Forelimb muscle (tissue), 1 donor: ENCODE data around the gene PTDSS2. TPM values are rescaled to one million over a fixed set of nuclear protein-coding genes. Genes with fewer than 3 reads are reported as not detected.

Experiments
- DNase-seq: peaks from one replicate; pipeline ENCODE4 v3.0.0-alpha.2; 2013; ENCODE audit warnings: low read depth
- polyA plus RNA-seq: library from polyadenylated mRNA; unstranded; fragments of 120-200 nt; gene quantifications from one replicate; pipeline ENCODE4 v1.2.1, GENCODE V29; 2013; ENCODE audit not compliant: insufficient read length

PTDSS2 gene
- polyA plus RNA-seq, 1 donor, result 33.3 TPM

DNA sequence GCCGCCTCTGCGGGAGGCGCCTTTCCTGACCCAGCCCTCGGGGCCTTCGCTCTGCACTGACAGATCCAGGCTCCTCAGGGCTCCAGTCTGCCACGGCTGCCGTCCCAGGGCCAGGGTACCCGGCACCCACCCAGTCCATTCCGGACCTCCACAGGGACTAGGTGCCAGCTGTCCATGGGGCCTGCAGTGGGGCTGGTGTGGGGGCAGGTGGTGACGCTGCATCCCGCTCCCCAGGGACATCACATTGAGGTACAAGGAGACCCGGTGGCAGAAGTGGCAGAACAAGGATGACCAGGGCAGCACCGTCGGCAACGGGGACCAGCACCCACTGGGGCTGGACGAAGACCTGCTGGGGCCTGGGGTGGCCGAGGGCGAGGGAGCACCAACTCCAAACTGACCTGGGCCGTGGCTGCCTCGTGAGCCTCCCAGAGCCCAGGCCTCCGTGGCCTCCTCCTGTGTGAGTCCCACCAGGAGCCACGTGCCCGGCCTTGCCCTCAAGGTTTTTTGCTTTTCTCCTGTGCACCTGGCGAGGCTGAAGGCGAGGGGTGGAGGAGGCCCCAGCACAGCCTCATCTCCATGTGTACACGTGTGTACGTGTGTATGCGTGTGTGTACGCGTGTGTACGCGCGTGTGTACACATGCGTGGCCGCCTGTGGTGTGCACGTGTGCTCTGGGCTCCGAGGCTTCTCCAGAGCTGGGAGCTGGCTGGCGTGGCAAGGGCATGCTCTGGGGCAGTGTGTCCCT, 40.3 kb downstream of the PTDSS2 start:
- no peak for DNase-seq

- no peak for DNase-seq
Observed at GRCh38 chr11:490930-491260, 40.8 kb downstream of the PTDSS2 start.

GRCh38 chr11:491358-491757, 41.3 kb downstream of the PTDSS2 start:
- DNase-seq, result no peak

- DNase-seq, result no peak
Observed at GRCh38 chr11:492427-493226, 42.5 kb downstream of the PTDSS2 start.

DNA sequence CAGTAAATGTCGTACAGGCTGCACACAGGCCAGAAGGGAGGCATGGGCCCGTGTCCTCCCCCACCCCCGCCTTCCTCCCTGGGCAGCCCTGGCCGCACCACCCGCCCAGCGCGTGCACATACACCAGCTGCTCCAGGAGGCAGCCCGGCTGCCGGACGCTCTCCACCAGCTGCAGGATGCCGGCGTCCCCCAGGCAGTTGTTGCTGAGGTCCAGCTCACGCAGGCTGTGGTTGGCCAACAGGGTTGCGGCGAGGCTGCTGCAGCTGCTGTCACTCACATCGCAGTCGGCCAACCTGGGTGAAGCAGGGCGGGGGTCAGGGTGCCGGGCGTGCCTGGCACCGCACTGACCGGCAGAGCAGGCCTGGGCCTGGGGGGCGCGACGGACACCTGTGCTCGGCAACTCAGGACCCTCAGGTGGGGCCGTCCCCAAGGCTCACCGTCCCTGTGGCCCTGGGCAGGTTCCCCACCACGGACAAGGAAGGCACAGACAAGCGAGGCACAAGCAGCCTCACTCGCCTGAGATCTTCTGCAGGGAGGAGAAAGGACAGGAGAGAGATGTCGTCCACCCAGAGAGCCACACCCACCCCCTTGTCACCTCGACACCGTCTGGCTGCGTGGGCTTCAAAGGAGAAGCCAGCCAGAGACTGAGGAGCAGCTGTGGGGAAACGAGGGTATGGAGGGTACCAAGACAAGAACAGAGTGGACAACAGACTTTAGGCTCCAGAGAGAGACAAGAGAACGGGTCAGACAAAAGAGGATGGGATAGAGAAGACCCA, 44.9 kb downstream of the PTDSS2 start:
- no peak for DNase-seq

DNA sequence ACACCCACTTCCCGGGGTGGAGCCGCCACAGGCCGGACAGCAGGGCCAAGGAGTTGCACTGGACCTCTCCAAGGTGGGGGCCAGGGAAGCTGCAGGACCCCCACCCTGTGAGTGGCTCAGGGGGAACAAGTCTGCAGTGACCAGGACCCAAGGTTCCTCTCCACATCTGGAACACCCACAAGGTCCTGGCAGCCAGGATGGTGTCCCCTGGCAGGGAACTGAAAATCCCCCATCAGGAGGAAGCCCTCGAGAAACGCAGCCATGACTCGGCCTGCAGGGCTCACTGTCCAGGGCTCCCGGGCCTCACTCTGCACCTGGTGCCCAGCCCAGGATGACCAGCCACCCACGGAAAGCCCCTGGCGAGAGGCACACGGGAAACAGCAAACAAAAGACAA, 45.5 kb downstream of the PTDSS2 start:
- no peak for DNase-seq

- no peak for DNase-seq
Observed at GRCh38 chr11:496834-497564, 46.9 kb downstream of the PTDSS2 start.

- DNase-seq, result no peak
Observed at GRCh38 chr11:497565-498296, 47.7 kb downstream of the PTDSS2 start.

DNA sequence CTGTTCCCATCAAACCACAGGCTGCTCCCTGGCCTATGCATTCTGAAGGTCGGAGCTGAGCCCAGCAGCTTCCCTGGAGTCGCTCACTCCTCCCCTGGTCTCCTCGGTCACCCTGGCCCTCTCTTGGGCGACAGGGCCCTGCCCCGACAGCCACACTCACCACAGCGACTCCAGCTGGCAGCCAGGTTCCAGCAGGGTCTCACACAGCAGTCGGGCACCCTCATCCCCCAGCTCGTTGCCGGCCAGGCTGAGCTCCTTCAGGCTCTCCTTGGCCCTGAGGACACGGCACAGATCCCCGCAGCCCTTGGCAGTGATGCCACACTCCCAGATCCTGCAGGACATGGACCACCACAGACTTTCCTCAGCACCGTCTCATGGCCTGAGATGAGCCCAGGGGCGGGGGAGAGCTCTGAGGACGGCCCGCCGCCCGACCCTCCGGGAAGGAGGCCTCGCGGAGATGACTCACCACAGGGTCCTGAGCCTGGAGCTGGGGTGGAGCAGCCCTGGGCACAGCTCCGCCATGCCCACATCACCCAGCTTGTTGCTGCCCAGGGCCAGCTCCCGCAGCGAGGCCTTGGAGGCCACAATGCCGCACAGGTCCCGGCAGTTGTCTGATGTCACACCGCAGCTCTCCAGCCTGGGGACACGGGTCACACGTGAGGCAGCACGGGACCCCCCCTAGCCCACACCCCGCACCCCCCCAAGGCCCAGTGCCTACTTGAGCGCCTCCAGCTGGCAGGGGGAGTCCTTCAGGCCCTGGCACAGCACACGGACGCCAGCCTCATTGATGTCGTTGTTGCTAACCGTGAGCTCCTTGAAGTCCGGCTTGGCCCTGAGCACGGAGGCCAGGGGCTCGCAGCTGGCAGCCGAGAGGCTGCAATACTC, 48.5 kb downstream of the PTDSS2 start:
- DNase-seq, result no peak

GRCh38 chr11:499201-500076, 49.4 kb downstream of the PTDSS2 start:
- DNase-seq, result no peak

DNA sequence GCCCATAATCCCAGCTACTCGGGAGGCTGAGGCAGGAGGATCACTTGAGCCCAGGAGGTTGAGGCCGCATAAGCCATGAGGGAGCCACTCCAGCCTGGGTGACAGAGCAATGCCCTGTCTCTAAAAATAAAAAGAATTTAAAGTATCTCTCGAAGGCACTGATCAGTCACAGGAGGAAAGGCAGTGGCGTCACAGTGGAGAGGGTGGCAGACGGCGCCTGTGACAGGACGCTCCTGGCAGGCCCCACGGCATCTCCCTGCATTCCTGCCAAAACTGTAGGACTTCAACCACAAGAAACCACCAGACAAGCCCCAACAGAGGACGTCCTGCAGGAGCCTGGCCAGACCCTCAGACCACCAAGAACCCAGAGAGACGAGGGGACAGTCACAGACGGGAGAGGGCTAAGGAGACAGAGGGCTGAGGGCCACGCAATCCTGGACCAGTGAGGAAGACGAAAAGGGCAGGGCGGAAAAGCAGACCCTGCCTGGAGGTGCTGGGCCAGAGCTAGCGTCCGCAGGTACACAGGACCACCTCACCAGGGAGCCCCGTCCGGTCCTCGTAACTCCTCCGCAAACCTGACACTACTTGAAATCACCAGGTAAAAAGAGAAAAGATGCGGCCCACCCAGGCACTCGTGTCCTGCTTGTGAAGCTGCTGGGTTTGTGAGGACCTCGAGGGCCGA, 51.1 kb downstream of the PTDSS2 start:
- no peak for DNase-seq

- no peak for DNase-seq
Observed at GRCh38 chr11:501683-502287, 51.7 kb downstream of the PTDSS2 start.

DNA sequence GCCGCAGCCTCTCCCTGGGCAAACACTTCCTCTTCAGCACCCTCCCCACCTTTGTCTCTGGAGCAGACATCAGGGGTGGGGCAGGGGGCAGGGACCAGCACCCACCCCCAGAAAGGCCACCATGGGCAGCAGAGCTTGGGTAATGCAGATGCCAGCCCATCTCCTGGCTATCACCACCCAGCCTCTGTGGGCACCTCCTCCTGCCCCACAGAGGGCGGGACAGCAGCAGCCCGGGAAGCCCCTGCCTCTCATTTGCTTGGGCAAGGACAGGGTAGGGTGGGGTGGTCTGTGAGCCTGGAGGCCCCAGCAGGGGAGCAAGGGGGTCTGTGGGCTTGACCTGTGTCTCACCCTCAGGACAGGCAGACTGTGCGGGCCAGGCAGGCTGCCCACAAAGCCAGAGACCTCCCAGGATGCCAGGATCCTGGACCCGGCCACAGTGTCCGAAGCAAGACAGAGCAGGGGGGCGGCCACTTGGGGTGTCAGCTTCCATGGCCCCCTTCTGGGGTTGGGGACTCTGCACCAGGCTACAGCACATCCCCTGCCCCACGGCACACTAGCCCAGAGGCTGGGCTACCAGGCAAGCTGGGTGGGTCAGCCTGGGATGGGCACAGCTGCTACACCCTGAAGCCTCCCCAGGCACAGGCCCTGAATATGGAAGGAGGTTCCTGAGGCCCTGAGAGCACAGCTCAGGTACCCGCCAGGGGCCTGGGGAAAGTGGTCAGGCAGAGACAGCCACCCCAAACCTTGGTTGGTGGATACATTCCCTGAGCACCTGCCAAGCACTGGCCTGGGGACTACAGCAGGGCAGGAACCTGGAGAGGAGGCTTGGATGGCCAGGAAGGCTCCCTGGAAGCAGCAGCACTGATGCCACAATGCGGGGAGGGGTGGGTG, 52.5 kb downstream of the PTDSS2 start:
- no peak for DNase-seq

DNA sequence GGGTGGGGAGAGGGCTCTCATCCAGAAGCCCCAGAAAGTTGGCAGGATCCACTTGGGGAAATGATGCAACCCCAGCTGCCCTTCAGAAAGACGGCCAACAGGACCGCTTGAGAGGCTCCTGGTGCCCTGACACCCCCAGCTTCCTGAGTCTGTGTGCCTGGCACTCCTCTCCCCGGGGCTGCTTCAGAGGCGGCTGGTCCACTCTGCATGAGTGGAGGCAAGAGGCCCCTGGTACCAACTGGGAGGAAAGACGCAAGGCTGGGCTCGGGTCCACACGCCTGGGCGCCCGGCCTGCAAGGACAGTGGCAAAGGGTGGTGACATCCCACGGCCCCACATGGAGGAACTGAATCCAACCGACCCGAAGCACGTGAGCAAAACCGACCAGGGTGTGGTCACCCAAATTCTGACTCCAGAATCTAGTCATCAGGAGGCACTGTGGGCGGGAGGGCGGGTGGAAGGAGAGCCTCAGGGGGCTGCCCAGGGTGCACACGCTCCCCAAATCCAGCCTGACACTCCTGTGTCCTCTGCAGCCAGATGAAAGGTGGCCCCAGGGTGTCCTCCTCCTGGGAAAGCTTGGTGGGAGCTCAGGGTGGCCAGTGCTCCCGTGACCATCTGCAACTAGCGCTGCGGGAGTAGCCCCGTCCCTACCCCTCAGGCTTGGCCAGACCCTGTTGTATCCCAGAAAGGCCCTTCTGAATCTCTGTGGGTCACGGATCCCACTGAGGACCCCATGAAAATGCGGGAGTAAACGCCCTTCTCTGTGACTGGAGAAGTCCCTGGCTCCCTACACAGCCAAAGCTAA, 53.3 kb downstream of the PTDSS2 start:
- DNase-seq, result no peak

GRCh38 chr11:504053-504993, 54.2 kb downstream of the PTDSS2 start:
- DNase-seq, result peak; percentile 54
